MV-4-11 (cell line): ENCODE measurements around the gene KRTAP10-7.
"Not testable (repeated sequence)": the region's sequence is repeated elsewhere in the genome, so short reads cannot be mapped to it uniquely, and the experiment has no call there.

Experiments used
- DNase-seq: peaks from one replicate; lab custom pipeline; 2025; lab: John Stamatoyannopoulos, UW

Gene KRTAP10-7

GRCh38 chr21:44612029-44612486, 11.7 kb downstream of the KRTAP10-7 start, which contains the start of gene KRTAP10-8:
Gene KRTAP10-8 (plus strand): TSS chr21:44612079. CDS start chr21:44612101, 22 bp downstream.
- DNase-seq: no peak

DNA sequence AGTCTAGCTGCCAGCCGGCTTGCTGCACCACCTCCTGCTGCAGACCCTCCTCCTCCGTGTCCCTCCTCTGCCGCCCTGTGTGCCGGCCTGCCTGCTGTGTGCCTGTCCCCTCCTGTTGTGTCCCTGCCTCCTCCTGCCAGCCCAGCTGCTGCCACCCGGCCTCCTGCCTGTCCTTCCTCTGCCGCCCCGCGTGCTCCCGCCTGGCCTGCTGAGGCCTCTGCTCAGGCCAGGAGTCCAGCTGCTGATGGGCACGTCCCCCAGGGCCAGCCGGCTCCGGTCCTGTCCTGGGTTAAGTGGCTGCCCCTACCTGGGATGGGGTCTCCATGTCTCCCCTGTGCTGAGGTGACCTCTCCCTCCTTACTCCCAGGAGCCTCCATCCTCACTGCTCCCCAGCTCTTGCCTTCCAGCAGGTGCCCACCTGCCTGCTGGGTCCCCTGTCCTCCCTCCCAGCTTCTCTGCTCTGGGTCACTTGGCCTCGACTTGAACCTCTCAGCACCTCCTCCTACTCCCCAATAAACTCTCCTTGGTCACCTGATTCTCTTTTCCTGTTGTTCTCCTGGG, 12.4 kb downstream of the KRTAP10-7 start:
- DNase-seq: no peak

GRCh38 chr21:44613386-44614155, 13.2 kb downstream of the KRTAP10-7 start:
- no peak for DNase-seq

- no peak for DNase-seq
These were observed 13.8 kb downstream of the KRTAP10-7 start for GRCh38 chr21:44614161-44614631.

DNA sequence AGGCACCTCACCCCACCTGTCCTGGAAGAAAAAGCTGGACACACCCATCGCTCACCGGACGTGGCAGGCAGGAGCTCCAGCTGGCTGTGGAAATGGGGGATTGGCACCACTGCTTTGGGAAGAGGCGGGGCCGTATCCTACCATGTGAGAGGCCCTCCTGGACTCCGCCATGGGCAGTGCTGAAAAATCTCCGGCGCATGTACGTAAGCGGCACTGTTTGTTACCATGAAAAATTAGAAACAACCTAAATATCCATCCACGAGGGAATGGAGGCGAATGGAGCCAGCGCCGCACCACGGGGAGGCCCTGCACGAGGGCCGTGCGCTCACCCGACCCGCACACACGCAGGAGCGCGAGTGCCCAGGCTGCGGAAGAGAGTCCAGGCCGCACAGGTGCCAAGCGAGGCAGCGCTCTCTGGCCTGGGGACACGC, 14.6 kb downstream of the KRTAP10-7 start:
- DNase-seq: no peak

- DNase-seq: no peak
These were observed 15.1 kb downstream of the KRTAP10-7 start for GRCh38 chr21:44615466-44615865.

GRCh38 chr21:44615911-44616590, 15.7 kb downstream of the KRTAP10-7 start:
- no peak for DNase-seq

- no peak for DNase-seq
These were observed 16.2 kb downstream of the KRTAP10-7 start for GRCh38 chr21:44616591-44616926.

GRCh38 chr21:44617071-44617501, 16.7 kb downstream of the KRTAP10-7 start:
- no peak for DNase-seq

GRCh38 chr21:44618504-44618903, 18.1 kb downstream of the KRTAP10-7 start:
- peak; percentile 56 for DNase-seq

DNA sequence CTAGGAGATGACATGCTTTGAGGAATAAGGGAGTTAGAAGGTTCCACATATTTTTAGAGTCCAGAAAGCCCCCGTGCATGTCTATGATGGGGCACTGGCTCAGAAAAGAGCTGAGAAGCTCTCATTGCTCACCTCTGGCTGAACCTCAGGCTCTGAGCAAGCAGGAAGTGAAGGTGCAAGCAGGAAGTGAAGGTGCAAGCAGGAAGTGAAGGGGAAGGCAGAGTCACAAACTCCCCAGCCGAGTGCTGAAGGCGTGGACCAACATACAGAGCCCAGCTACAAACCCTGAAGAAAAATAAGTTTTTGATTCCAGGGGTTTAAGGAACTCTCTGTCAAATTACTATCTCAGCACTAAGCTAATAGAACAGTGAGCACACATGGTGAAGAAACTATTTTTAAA, 18.5 kb downstream of the KRTAP10-7 start:
- DNase-seq: no peak

- DNase-seq: no peak
These were observed 19.5 kb downstream of the KRTAP10-7 start for GRCh38 chr21:44619886-44620285.

DNA sequence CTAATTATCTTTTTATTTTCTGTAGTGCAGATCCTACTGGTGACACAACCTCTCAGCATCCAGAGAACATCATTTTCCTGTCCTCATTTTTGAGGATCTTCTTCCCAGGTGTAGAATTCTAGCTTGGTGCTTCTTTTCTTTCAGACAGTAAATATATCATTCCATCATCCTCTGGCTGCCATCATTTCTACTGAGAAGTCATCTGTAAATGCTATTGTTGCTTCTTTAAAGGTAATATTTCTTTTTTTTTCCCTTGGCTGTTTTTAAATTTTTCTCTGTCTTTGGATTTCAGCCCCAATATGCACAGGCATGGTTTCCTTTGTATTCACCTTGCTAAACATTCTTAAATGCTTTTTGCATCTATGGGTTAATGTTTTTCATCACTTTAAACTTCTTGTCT, 23.2 kb downstream of the KRTAP10-7 start:
- no peak for DNase-seq

GRCh38 chr21:44625756-44626155, 25.4 kb downstream of the KRTAP10-7 start:
- DNase-seq: no peak

- no peak for DNase-seq
These were observed 25.9 kb downstream of the KRTAP10-7 start for GRCh38 chr21:44626262-44626661.

DNA sequence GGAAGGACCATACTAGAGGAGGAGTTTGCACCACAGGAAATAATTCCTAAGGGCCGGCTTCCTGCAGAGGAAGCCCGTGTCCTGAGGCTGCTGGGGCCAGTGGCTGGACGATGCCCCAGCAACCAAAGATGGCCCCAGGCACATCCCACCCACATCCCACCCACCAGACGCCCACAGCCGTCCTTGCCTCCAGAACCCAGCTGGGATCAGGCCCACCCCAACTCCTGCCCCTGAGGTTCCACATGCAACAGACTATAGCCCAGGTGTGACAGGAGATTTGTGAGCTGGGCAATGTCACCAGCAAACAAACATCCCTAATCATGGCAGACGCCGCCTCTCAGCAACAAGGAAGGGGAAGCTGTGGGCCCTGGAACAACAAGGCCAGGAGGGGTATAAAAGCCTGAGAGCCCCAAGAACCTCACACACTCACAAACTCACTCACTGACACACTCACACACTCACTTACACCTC, 26.3 kb downstream of the KRTAP10-7 start, which contains the start of gene KRTAP10-9:
Gene KRTAP10-9, plus strand, starts transcription at position 421 of the 471 bp plus-strand sequence. CDS start 79 bp downstream, outside the sequence.
- no peak for DNase-seq

DNA sequence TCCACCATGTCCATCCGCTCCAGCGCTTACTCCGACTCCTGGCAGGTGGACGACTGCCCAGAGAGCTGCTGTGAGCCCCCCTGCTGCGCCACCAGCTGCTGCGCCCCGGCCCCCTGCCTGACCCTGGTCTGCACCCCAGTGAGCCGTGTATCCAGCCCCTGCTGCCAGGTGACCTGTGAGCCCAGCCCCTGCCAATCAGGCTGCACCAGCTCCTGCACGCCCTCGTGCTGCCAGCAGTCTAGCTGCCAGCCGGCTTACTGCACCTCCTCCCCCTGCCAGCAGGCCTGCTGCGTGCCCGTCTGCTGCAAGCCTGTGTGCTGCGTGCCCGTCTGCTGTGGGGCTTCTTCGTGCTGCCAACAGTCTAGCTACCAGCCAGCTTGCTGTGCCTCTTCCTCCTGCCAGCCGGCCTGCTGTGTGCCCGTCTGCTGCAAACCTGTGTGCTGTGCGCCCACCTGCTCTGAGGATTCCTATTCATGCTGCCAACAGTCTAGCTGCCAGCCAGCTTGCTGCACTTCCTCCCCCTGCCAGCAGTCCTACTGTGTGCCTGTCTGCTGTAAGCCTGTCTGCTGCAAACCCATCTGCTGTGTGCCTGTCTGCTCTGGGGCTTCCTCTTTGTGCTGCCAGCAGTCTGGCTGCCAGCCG, 26.9 kb downstream of the KRTAP10-7 start:
- not testable (repeated sequence) for DNase-seq

- not testable (repeated sequence) for DNase-seq
These were observed 27.4 kb downstream of the KRTAP10-7 start for GRCh38 chr21:44627831-44628233.

- no peak for DNase-seq
These were observed 28.5 kb downstream of the KRTAP10-7 start for GRCh38 chr21:44628707-44629391.

- DNase-seq: no peak
These were observed 30.0 kb downstream of the KRTAP10-7 start for GRCh38 chr21:44630440-44630839.

- no peak for DNase-seq
These were observed 31.7 kb downstream of the KRTAP10-7 start for GRCh38 chr21:44632067-44632466.
